SK-N-MC (cell line): ENCODE measurements around the gene NPLOC4.

ENCODE experiments used
- EZH2 ChIP-seq: fragments of 200-600 bp; sonication (generic); IDR thresholded peaks from one replicate; pipeline ENCODE4 v1.6.1; 2017; ENCODE audit warnings: antibody characterized with exemption
- POLR2AphosphoS5 ChIP-seq: IDR thresholded peaks from 2 replicates; pipeline ENCODE4 v1.6.1; 2012; ENCODE audit warnings: mild to moderate bottlenecking, low read depth, low read length, borderline replicate concordance

DNA sequence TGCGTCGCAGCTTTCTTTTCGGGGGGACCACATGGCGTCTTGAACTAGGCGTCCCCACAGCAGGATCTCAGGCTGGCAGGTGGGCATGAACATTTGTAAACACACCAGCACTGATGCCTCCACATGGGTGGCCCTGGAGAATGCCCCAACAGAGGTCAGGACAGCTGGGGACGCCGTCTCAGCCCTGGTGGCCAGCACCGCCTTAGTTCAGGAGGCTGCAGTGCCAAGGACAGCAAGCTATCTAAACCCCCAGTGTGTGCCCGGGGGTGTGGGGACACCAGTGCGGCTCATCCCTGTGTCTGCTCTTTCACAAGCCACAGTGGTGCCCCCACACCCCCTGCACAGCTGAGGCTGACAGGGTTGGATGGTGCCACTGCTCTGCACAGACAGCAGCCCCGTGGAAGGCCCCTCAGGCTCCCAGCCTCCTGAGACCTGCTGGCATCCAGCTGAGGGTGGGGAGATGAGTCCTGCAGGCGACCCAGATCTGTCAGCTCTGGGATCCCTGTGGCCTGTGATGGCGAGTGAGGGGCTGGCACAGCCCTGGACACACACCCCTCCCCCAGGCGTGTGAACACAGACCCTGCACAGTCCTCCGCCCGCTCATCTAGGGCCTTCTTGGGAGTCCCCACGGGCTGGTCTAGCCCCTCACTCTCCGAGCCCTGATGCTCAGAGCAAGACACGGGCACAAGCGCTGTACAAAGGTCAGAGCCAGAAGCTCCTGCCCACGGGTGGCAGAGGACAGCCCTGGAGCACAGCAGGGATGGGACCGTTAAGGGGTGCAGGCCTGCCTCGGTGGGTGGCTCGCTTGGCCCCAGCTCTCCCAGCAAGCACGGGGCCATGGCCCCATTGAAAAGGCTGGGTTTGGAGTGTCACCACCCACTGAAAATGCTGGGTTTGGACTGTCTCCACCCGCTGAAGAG, 98.0 kb downstream of the NPLOC4 start:
- no peak for TF ChIP-seq EZH2
- no peak for TF ChIP-seq POLR2AphosphoS5
